NOMO-1 (cell line): Measurements from ENCODE around the gene MS4A8.
"Not testable (repeated sequence)": the region's sequence is repeated elsewhere in the genome, so short reads cannot be mapped to it uniquely, and the experiment has no call there.

Experiments
- DNase-seq, 2 experiments: peaks; one replicate each; lab custom pipeline; 2025; ENCODE audit not compliant: unreplicated experiment in 2 of 2; lab: John Stamatoyannopoulos, UW

Gene MS4A8

GRCh38 chr11:60699284-60699691 is at the start of gene MS4A8:
Gene MS4A8 (plus strand): TSS chr11:60699612. CDS start chr11:60700861, 1,249 bp downstream.
- DNase-seq: no peak

GRCh38 chr11:60657888-60658287 is 41.5 kb upstream of the MS4A8 start:
- no peak for DNase-seq

GRCh38 chr11:60658409-60658808 is 41.0 kb upstream of the MS4A8 start:
- DNase-seq: no peak

GRCh38 chr11:60672255-60672654 is 27.2 kb upstream of the MS4A8 start:
- DNase-seq: no peak

- DNase-seq: not testable (repeated sequence)
Measured at GRCh38 chr11:60678231-60678630, 21.2 kb upstream of the MS4A8 start.

GRCh38 chr11:60679879-60680278 is 19.5 kb upstream of the MS4A8 start:
- no peak for DNase-seq

- no peak for DNase-seq
Measured at GRCh38 chr11:60680455-60681119, 18.8 kb upstream of the MS4A8 start.

- peak in 1 of 2 experiments; percentile 3 for DNase-seq
Measured at GRCh38 chr11:60684541-60684848, 14.9 kb upstream of the MS4A8 start.

GRCh38 chr11:60691661-60692060 is 7.8 kb upstream of the MS4A8 start:
- no peak for DNase-seq

GRCh38 chr11:60699936-60700335 is 524 bp downstream of the MS4A8 start:
- no peak for DNase-seq

- DNase-seq: no peak
Measured at GRCh38 chr11:60700689-60701468, 1.5 kb downstream of the MS4A8 start.

GRCh38 chr11:60701469-60701818 is 2.0 kb downstream of the MS4A8 start:
- DNase-seq: peak in 1 of 2 experiments; percentile 32

- DNase-seq: no peak
Measured at GRCh38 chr11:60703374-60703773, 4.0 kb downstream of the MS4A8 start.

- DNase-seq: no peak
Measured at GRCh38 chr11:60705895-60706294, 6.5 kb downstream of the MS4A8 start.

- DNase-seq: no peak
Measured at GRCh38 chr11:60706931-60707330, 7.5 kb downstream of the MS4A8 start.

GRCh38 chr11:60710482-60710881 is 11.1 kb downstream of the MS4A8 start:
- DNase-seq: no peak

GRCh38 chr11:60711276-60711675 is 11.9 kb downstream of the MS4A8 start:
- no peak for DNase-seq

GRCh38 chr11:60713423-60713822 is 14.0 kb downstream of the MS4A8 start:
- not testable (repeated sequence) for DNase-seq

GRCh38 chr11:60717956-60718355 is 18.5 kb downstream of the MS4A8 start:
- no peak for DNase-seq

GRCh38 chr11:60718524-60719316 is 19.3 kb downstream of the MS4A8 start:
- DNase-seq: no peak

- DNase-seq: no peak
Measured at GRCh38 chr11:60719391-60719790, 20.0 kb downstream of the MS4A8 start.

GRCh38 chr11:60720460-60720859 is 21.0 kb downstream of the MS4A8 start:
- no peak for DNase-seq
